ENCODE measurements around the gene PTPRC.

DNA sequence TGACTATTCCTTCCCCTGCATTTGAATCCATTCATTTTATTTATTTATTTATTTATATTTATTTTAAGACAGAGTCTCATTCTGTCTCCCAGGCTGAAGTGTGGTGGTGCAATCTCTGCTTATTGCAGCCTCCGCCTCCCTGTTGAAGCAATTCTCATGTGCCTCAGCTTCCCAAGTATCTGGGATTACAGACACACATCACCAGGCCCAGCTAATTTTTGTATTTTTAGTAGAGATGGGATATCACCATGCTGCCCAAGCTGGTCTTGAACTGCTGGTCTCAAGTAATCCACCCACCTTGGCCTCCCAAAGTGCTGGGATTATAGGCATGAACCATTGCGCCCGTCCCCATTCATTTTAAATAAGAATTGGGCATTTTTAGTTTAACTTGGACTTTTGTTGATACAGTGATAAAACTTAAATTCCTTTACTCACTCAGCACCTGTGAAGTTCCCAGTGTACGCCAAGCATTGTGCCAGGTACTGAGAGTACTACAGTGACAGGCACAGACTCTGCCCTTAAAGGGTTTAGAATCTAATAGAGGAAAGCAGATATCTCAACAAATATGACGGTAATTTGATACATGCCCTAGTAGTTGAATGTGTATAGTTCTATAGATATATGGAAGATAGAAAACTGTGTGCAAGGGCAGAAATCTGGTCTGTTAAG, 90.5 kb downstream of the PTPRC start:
- TF ChIP-seq POLR2AphosphoS5 (IDR thresholded peaks at IDR 0.05; ENCODE audit: insufficient read depth, low read depth, low read length) (no peak), MYC (IDR thresholded peaks at IDR 0.05; ENCODE audit: low read depth, low read length) (no peak)
- TF ChIP-seq, protein P1, sequence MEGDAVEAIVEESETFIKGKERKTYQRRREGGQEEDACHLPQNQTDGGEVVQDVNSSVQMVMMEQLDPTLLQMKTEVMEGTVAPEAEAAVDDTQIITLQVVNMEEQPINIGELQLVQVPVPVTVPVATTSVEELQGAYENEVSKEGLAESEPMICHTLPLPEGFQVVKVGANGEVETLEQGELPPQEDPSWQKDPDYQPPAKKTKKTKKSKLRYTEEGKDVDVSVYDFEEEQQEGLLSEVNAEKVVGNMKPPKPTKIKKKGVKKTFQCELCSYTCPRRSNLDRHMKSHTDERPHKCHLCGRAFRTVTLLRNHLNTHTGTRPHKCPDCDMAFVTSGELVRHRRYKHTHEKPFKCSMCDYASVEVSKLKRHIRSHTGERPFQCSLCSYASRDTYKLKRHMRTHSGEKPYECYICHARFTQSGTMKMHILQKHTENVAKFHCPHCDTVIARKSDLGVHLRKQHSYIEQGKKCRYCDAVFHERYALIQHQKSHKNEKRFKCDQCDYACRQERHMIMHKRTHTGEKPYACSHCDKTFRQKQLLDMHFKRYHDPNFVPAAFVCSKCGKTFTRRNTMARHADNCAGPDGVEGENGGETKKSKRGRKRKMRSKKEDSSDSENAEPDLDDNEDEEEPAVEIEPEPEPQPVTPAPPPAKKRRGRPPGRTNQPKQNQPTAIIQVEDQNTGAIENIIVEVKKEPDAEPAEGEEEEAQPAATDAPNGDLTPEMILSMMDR (IDR thresholded peaks at IDR 0.05; ENCODE audit: extremely low read depth in 1 of 2, insufficient read depth in 1 of 2, low read depth in 1 of 2, low read length in 2 of 2), result no peak
- TF ChIP-seq, protein P2, sequence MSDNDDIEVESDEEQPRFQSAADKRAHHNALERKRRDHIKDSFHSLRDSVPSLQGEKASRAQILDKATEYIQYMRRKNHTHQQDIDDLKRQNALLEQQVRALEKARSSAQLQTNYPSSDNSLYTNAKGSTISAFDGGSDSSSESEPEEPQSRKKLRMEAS (IDR thresholded peaks at IDR 0.05; ENCODE audit: insufficient read depth, insufficient read length), result no peak
